ENCODE measurements around the gene SCG2.

SCG2 gene

GRCh38 chr2:223643309-223643708 lies 41.1 kb upstream of the SCG2 start:
- H3K4me3 ChIP-seq (ENCODE audit: low read depth, low read length), result no peak overlapping the region
- no peak for TF ChIP-seq CTCF (IDR thresholded peaks at IDR 0.05; ENCODE audit: insufficient read depth, low read depth, low read length, missing control alignments)
- DNase-seq (ENCODE audit: low read depth), result no peak

GRCh38 chr2:223642506-223642905 lies 40.3 kb upstream of the SCG2 start:
- no peak for DNase-seq (ENCODE audit: low read depth)
- TF ChIP-seq CTCF (IDR thresholded peaks at IDR 0.05; ENCODE audit: insufficient read depth, low read depth, low read length, missing control alignments), result no peak
- H3K4me3 ChIP-seq (ENCODE audit: low read depth, low read length), result no peak overlapping the region

GRCh38 chr2:223641082-223641481 lies 38.9 kb upstream of the SCG2 start:
- TF ChIP-seq CTCF (IDR thresholded peaks at IDR 0.05; ENCODE audit: insufficient read depth, low read depth, low read length, missing control alignments), result no peak
- no peak for DNase-seq (ENCODE audit: low read depth)
- no peak overlapping the region for H3K4me3 ChIP-seq (ENCODE audit: low read depth, low read length)

GRCh38 chr2:223635080-223635479 lies 32.9 kb upstream of the SCG2 start:
- no peak overlapping the region for H3K4me3 ChIP-seq (ENCODE audit: low read depth, low read length)
- no peak for TF ChIP-seq CTCF (IDR thresholded peaks at IDR 0.05; ENCODE audit: insufficient read depth, low read depth, low read length, missing control alignments)
- DNase-seq (ENCODE audit: low read depth), result no peak

- no peak for TF ChIP-seq CTCF (IDR thresholded peaks at IDR 0.05; ENCODE audit: insufficient read depth, low read depth, low read length, missing control alignments)
- no peak overlapping the region for H3K4me3 ChIP-seq (ENCODE audit: low read depth, low read length)
- DNase-seq (ENCODE audit: low read depth), result no peak
Observed at GRCh38 chr2:223634238-223634637, 32.1 kb upstream of the SCG2 start.

GRCh38 chr2:223633656-223634055 lies 31.5 kb upstream of the SCG2 start:
- H3K4me3 ChIP-seq (ENCODE audit: low read depth, low read length), result no peak overlapping the region
- no peak for DNase-seq (ENCODE audit: low read depth)
- TF ChIP-seq CTCF (IDR thresholded peaks at IDR 0.05; ENCODE audit: insufficient read depth, low read depth, low read length, missing control alignments), result no peak

GRCh38 chr2:223632826-223633225 lies 30.7 kb upstream of the SCG2 start:
- no peak overlapping the region for H3K4me3 ChIP-seq (ENCODE audit: low read depth, low read length)
- DNase-seq (ENCODE audit: low read depth), result no peak
- no peak for TF ChIP-seq CTCF (IDR thresholded peaks at IDR 0.05; ENCODE audit: insufficient read depth, low read depth, low read length, missing control alignments)

Measured in GM12865 (cell line).